Endothelial cell of umbilical vein (primary cell): ENCODE measurements around the gene ZNF226. TPM values are rescaled to one million over a fixed set of nuclear protein-coding genes. Genes with fewer than 3 reads are reported as not detected.

ENCODE experiments used
- BruUV-seq: library from RNA; stranded (reverse); fragments of 400-500 nt; replicated peaks from 2 replicates; lab custom pipeline; 2021; lab: Mats Ljungman, UMichigan
- CTCF ChIA-PET: fragments of 300-600, 350-600 bp; sonication (Branson Sonifier 250); formaldehyde crosslinking; loops from one replicate; lab custom pipeline; 2021; ENCODE audit warnings: antibody characterized with exemption, inconsistent platforms; lab: Charles Lee
- POLR2A ChIA-PET: fragments of 300-600, 350-600 bp; sonication (Branson Sonifier 250); formaldehyde crosslinking; loops from one replicate; lab custom pipeline; 2021; ENCODE audit warnings: antibody characterized with exemption, inconsistent platforms; lab: Charles Lee
- DNase-seq: peaks from one replicate; pipeline ENCODE4 v3.0.0-alpha.2; 2011; ENCODE audit warnings: low read depth, low spot score
- FAIRE-seq: peaks from 2 replicates; lab custom pipeline; 2011; peaks lifted over from hg19 to GRCh38; lab: Jason Lieb, UNC
- H2AFZ ChIP-seq: 2 replicates; pipeline ENCODE4 v1.6.0; 2012; ENCODE audit warnings: low read depth, low read length, control low read depth, inconsistent platforms
- H3K27ac ChIP-seq: 2 replicates; pipeline ENCODE4 v1.5.1; 2011; ENCODE audit warnings: low read depth, mild to moderate bottlenecking, control low read depth, low read length, moderate library complexity; ENCODE audit not compliant: insufficient read depth
- H3K27me3 ChIP-seq, 2 experiments: 2 replicates each; pipeline versions ENCODE4 v1.6.0 to v1.6.1; 2011; ENCODE audit warnings: low read length in 2 of 2, mixed read lengths in 1 of 2; ENCODE audit not compliant: control insufficient read depth in 2 of 2, insufficient read depth in 2 of 2
- H3K36me3 ChIP-seq, 2 experiments: 2 replicates in 1 of 2; 3 replicates in 1 of 2; pipeline ENCODE4 v1.5.1; 2011; ENCODE audit warnings: low read length in 2 of 2, mild to moderate bottlenecking in 1 of 2, moderate library complexity in 1 of 2; ENCODE audit not compliant: control insufficient read depth in 2 of 2, insufficient read depth in 2 of 2; ENCODE audit errors: extremely low read depth in 1 of 2
- H3K4me1 ChIP-seq: 3 replicates; pipeline ENCODE4 v1.5.1; 2011; ENCODE audit warnings: mild to moderate bottlenecking, low read length; ENCODE audit not compliant: control insufficient read depth, insufficient read depth; ENCODE audit errors: extremely low read depth
- H3K4me2 ChIP-seq: 2 replicates; pipeline ENCODE4 v1.6.1; 2011; ENCODE audit warnings: low read length, control low read depth, mixed read lengths; ENCODE audit not compliant: insufficient read depth
- H3K4me3 ChIP-seq, 3 experiments: fragments of 200-600 bp in 1 of 3; sonication (generic), shearing (Covaris generic) in 1 of 3; replicated peaks in 1 of 3; 2 replicates each; pipeline ENCODE4 v1.5.1; 2011 to 2016; ENCODE audit warnings: control low read depth in 3 of 3, low read length in 3 of 3, mild to moderate bottlenecking in 2 of 3, inconsistent platforms in 1 of 3, low read depth in 1 of 3, moderate library complexity in 1 of 3; ENCODE audit not compliant: insufficient read depth in 1 of 3
- H3K79me2 ChIP-seq: 2 replicates; pipeline ENCODE4 v1.6.0; 2012; ENCODE audit warnings: low read length, inconsistent platforms; ENCODE audit not compliant: control insufficient read depth, insufficient read depth
- H3K9ac ChIP-seq: replicated peaks from 2 replicates; pipeline ENCODE3; 2011; ENCODE audit warnings: low read length, control low read depth; ENCODE audit not compliant: insufficient read depth; ENCODE audit errors: extremely low read depth
- H3K9me1 ChIP-seq: replicated peaks from 3 replicates; pipeline ENCODE4 v1.6.0; 2011; ENCODE audit warnings: mild to moderate bottlenecking, low read length; ENCODE audit not compliant: control insufficient read depth, insufficient read depth; ENCODE audit errors: extremely low read depth
- H3K9me3 ChIP-seq: replicated peaks from 2 replicates; pipeline ENCODE4 v1.5.1; 2012; ENCODE audit warnings: low read length, inconsistent platforms; ENCODE audit not compliant: control insufficient read depth, insufficient read depth
- H4K20me1 ChIP-seq: replicated peaks from 2 replicates; pipeline ENCODE3; 2011; ENCODE audit warnings: mild to moderate bottlenecking, low read length; ENCODE audit not compliant: control insufficient read depth, insufficient read depth; ENCODE audit errors: extremely low read depth
- EZH2 ChIP-seq: IDR thresholded peaks from 2 replicates; pipeline ENCODE4 v1.6.1; 2012; ENCODE audit warnings: borderline replicate concordance, low read depth, mild to moderate bottlenecking, moderate library complexity, low read length, inconsistent platforms; ENCODE audit not compliant: severe bottlenecking
- FOS ChIP-seq: IDR thresholded peaks from 2 replicates; pipeline ENCODE4 v1.6.1; 2011; ENCODE audit warnings: mild to moderate bottlenecking, low read length, moderate library complexity, borderline replicate concordance; ENCODE audit not compliant: insufficient read depth
- GATA2 ChIP-seq: IDR thresholded peaks from 2 replicates; pipeline ENCODE4 v1.7.0; 2011; ENCODE audit warnings: low read depth, mild to moderate bottlenecking, moderate library complexity, mixed read lengths, low read length; ENCODE audit not compliant: insufficient read length, insufficient read depth
- JUN ChIP-seq: IDR thresholded peaks from 2 replicates; pipeline ENCODE4 v1.6.1; 2011; ENCODE audit warnings: borderline replicate concordance, low read depth; ENCODE audit not compliant: insufficient read length, insufficient read depth
- MYC ChIP-seq: IDR thresholded peaks from one replicate; pipeline ENCODE4 v1.6.1; 2011; ENCODE audit warnings: mild to moderate bottlenecking, low read depth, low read length
- POLR2A ChIP-seq: IDR thresholded peaks from 2 replicates; pipeline ENCODE4 v1.6.1; 2012; ENCODE audit warnings: low read depth, mild to moderate bottlenecking, control low read depth, low read length
- POLR2AphosphoS5 ChIP-seq: IDR thresholded peaks from 2 replicates; pipeline ENCODE4 v1.6.1; 2012; ENCODE audit warnings: low read depth, mild to moderate bottlenecking, control low read depth, low read length, moderate library complexity; ENCODE audit not compliant: insufficient read depth
- dilution Hi-C: fragments of 300-500 bp; cut with MboI; formaldehyde crosslinking; loops from one replicate; pipeline ENCODE4 v1.15.0; 2019; ENCODE audit warnings: low sequenced_read_pairs; ENCODE audit not compliant: extremely low pct_ligation_motif_present
- intact Hi-C: fragments of 100-400 bp; cut with micrococcal nuclease; formaldehyde crosslinking; loops from one replicate; pipeline ENCODE4 v1.10.0; 2022
- polyA plus RNA-seq, 4 experiments: library from polyadenylated mRNA; depleted of rRNA in 3 of 4; stranded (reverse) in 3 of 4; unstranded in 1 of 4; fragments of >200 nt; gene quantifications; 2 replicates each; pipeline versions ENCODE4 v1.2.1 to v1.2.3, GENCODE V29; 2011 to 2012; ENCODE audit warnings: missing spikeins in 1 of 4
- total RNA-seq: library from RNA; stranded (reverse); gene quantifications from 2 replicates; pipeline ENCODE4 v1.2.3, GENCODE V29; 2021
- TF ChIP-seq, protein P1 (sequence below), 2 donors: IDR thresholded peaks; 1 replicate in 1 of 2; 2 replicates in 1 of 2; pipeline ENCODE4 v1.5.1; 2011; ENCODE audit warnings: low read length in 2 of 2, mild to moderate bottlenecking in 2 of 2, moderate library complexity in 2 of 2, control low read depth in 1 of 2, inconsistent platforms in 1 of 2, low read depth in 1 of 2; ENCODE audit not compliant: insufficient read depth in 1 of 2; ENCODE audit errors: extremely low read depth in 1 of 2
- TF ChIP-seq, protein P2 (sequence below): IDR thresholded peaks from 2 replicates; pipeline ENCODE4 v1.6.1; 2011; ENCODE audit not compliant: insufficient read depth, insufficient read length

The ZNF226 gene
- total and polyA plus RNA-seq, 2 donors (not counting 3 experiments of a cell fraction or from before 2014, with no cell fraction given) = 8.8 to 19.7 TPM

DNA sequence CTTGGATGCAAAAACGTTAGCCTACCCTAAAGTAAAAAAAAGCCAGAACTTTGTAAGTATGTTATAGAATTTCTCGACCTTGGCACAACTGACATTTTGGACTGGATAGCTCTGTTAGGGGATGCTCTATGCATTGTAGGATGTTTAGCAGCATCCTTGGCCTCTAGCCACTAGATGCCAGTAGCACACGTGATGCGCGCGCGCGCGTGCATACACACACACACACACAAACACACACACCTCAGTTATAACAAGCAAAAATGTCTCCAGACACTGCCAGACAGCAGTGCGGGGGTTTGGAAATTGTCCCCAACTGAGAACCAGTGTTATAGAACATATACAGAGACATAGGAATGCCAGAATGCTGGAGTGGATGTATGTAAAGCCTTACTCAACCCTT, 17.2 kb downstream of the ZNF226 start:
- no peaks in the 10 kb centered on the region for H3K27me3 ChIP-seq
- no peaks in the 10 kb centered on the region for H3K9me1 ChIP-seq
- ChIA-PET CTCF (no interaction called here), POLR2A (no interaction called here)
- peaks cover 3% of the 10 kb centered on the region for H3K9me3 ChIP-seq
- no peak overlapping the region for H2AFZ ChIP-seq
- H4K20me1 ChIP-seq = no peaks in the 10 kb centered on the region
- FAIRE-seq (no peak), DNase-seq (no peak)
- dilution Hi-C loops = no loop called here
- H3K79me2 ChIP-seq = no peaks in the 10 kb centered on the region
- intact Hi-C loops = no loop called here
- no peaks in the 10 kb centered on the region for H3K4me1 ChIP-seq
- BruUV-seq = no TSS peak
- H3K36me3 ChIP-seq = no peaks in the 10 kb centered on the region
- H3K4me3 ChIP-seq = no peak overlapping the region
- no peak overlapping the region for H3K4me2 ChIP-seq
- H3K27ac ChIP-seq = no peak overlapping the region
- no peak for TF ChIP-seq EZH2
- TF ChIP-seq, protein P1, sequence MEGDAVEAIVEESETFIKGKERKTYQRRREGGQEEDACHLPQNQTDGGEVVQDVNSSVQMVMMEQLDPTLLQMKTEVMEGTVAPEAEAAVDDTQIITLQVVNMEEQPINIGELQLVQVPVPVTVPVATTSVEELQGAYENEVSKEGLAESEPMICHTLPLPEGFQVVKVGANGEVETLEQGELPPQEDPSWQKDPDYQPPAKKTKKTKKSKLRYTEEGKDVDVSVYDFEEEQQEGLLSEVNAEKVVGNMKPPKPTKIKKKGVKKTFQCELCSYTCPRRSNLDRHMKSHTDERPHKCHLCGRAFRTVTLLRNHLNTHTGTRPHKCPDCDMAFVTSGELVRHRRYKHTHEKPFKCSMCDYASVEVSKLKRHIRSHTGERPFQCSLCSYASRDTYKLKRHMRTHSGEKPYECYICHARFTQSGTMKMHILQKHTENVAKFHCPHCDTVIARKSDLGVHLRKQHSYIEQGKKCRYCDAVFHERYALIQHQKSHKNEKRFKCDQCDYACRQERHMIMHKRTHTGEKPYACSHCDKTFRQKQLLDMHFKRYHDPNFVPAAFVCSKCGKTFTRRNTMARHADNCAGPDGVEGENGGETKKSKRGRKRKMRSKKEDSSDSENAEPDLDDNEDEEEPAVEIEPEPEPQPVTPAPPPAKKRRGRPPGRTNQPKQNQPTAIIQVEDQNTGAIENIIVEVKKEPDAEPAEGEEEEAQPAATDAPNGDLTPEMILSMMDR (IDR thresholded peaks at IDR 0.05; ENCODE audit: extremely low read depth in 1 of 2, insufficient read depth in 1 of 2, low read depth in 1 of 2, low read length in 2 of 2) = no peak
- TF ChIP-seq POLR2AphosphoS5 = no peak
- TF ChIP-seq MYC = no peak
- TF ChIP-seq, protein P2, sequence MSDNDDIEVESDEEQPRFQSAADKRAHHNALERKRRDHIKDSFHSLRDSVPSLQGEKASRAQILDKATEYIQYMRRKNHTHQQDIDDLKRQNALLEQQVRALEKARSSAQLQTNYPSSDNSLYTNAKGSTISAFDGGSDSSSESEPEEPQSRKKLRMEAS = no peak
- TF ChIP-seq GATA2 = no peak
- no peak for TF ChIP-seq JUN
- TF ChIP-seq POLR2A = no peak
- no peak for TF ChIP-seq FOS
- H3K9ac ChIP-seq = no peak overlapping the region
